Astrocyte (in vitro differentiated cells and primary cell): ENCODE measurements around the gene NDUFAF5. TPM values are rescaled to one million over a fixed set of nuclear protein-coding genes. Genes with fewer than 3 reads are reported as not detected.

Source experiments
- DNase-seq: peaks from one replicate; pipeline ENCODE4 v3.0.0-alpha.2; 2010; ENCODE audit warnings: low read depth
- FAIRE-seq: peaks from 2 replicates; lab custom pipeline; 2011; peaks lifted over from hg19 to GRCh38; lab: Jason Lieb, UNC
- H2AFZ ChIP-seq: 2 replicates; pipeline ENCODE4 v1.6.0; 2012; ENCODE audit warnings: low read depth, low read length, inconsistent platforms
- H3K27ac ChIP-seq: 2 replicates; pipeline ENCODE4 v1.5.1; 2011; ENCODE audit warnings: low read depth, low read length, inconsistent platforms
- H3K27me3 ChIP-seq: 2 replicates; pipeline ENCODE4 v1.6.0; 2011; ENCODE audit warnings: low read length, inconsistent platforms; ENCODE audit not compliant: insufficient read depth
- H3K36me3 ChIP-seq: 2 replicates; pipeline ENCODE4 v1.5.1; 2011; ENCODE audit warnings: low read length, inconsistent platforms; ENCODE audit not compliant: insufficient read depth
- H3K4me1 ChIP-seq: 2 replicates; pipeline ENCODE4 v1.5.1; 2011; ENCODE audit warnings: low read length, inconsistent platforms; ENCODE audit not compliant: insufficient read depth
- H3K4me2 ChIP-seq: 2 replicates; pipeline ENCODE4 v1.6.0; 2012; ENCODE audit warnings: low read length, inconsistent platforms
- H3K4me3 ChIP-seq: 2 replicates; pipeline ENCODE4 v1.5.1; 2011; ENCODE audit warnings: low read depth, mild to moderate bottlenecking, low read length, inconsistent platforms; ENCODE audit not compliant: insufficient read depth
- H3K79me2 ChIP-seq: 2 replicates; pipeline ENCODE4 v1.6.0; 2012; ENCODE audit warnings: mild to moderate bottlenecking, low read length, inconsistent platforms; ENCODE audit not compliant: insufficient read depth
- H3K9ac ChIP-seq: 2 replicates; pipeline ENCODE4 v1.6.0; 2012; ENCODE audit warnings: mild to moderate bottlenecking, low read length, inconsistent platforms
- H3K9me3 ChIP-seq: 2 replicates; pipeline ENCODE4 v1.5.1; 2012; ENCODE audit warnings: low read depth, mild to moderate bottlenecking, low read length, inconsistent platforms; ENCODE audit not compliant: insufficient read depth
- H4K20me1 ChIP-seq: 2 replicates; pipeline ENCODE4 v1.6.0; 2012; ENCODE audit warnings: low read length, inconsistent platforms; ENCODE audit not compliant: insufficient read depth
- H3K27ac Mint-ChIP-seq: one replicate; pipeline ENCODE4 v1.8.0; 2021; ENCODE audit warnings: mild to moderate bottlenecking, mixed read lengths; ENCODE audit not compliant: unreplicated experiment
- H3K27me3 Mint-ChIP-seq: one replicate; pipeline ENCODE4 v1.8.0; 2021; ENCODE audit warnings: low read depth, mixed read lengths; ENCODE audit not compliant: unreplicated experiment
- H3K36me3 Mint-ChIP-seq: one replicate; pipeline ENCODE4 v1.8.0; 2021; ENCODE audit warnings: low read depth, mixed read lengths; ENCODE audit not compliant: unreplicated experiment
- H3K4me1 Mint-ChIP-seq: one replicate; pipeline ENCODE4 v1.8.0; 2021; ENCODE audit warnings: low read depth, mixed read lengths; ENCODE audit not compliant: unreplicated experiment
- H3K4me3 Mint-ChIP-seq: one replicate; pipeline ENCODE4 v1.8.0; 2021; ENCODE audit warnings: mild to moderate bottlenecking, moderate library complexity, mixed read lengths; ENCODE audit not compliant: unreplicated experiment
- H3K9me3 Mint-ChIP-seq: one replicate; pipeline ENCODE4 v1.8.0; 2021; ENCODE audit warnings: mild to moderate bottlenecking, mixed read lengths; ENCODE audit not compliant: unreplicated experiment
- CTCF ChIP-seq: IDR thresholded peaks from 2 replicates; pipeline ENCODE4 v1.5.1; 2011; ENCODE audit warnings: low read depth, mild to moderate bottlenecking, inconsistent platforms, low read length, moderate library complexity; ENCODE audit not compliant: insufficient read depth
- EZH2 ChIP-seq: IDR thresholded peaks from 2 replicates; pipeline ENCODE4 v1.6.1; 2012; ENCODE audit warnings: mild to moderate bottlenecking, low read length, inconsistent platforms; ENCODE audit not compliant: insufficient read depth
- total RNA-seq: library from RNA; stranded (reverse); gene quantifications from 2 replicates; pipeline ENCODE4 v1.2.1, GENCODE V29; 2021

Gene NDUFAF5
- total RNA-seq, 1 donor from 2014 or later, result 31.6 TPM

- no peak overlapping the region for H3K27ac Mint-ChIP-seq
Observed at GRCh38 chr20:13749811-13750210, 35.0 kb upstream of the NDUFAF5 start.

GRCh38 chr20:13753436-13754036 lies 31.3 kb upstream of the NDUFAF5 start:
- no peak for FAIRE-seq

More at GRCh38 chr20:13749811-13750210, 35.0 kb upstream of the NDUFAF5 start:
- Histone ChIP-seq H3K4me3 (no peak overlapping the region), H3K9ac (no peak overlapping the region), H3K27me3 (no peaks in the 10 kb centered on the region), H3K4me2 (no peak overlapping the region), H4K20me1 (peaks cover 8% of the 10 kb centered on the region), H3K9me3 (no peaks in the 10 kb centered on the region), H2AFZ (no peak overlapping the region), H3K79me2 (no peaks in the 10 kb centered on the region), H3K4me1 (no peaks in the 10 kb centered on the region), H3K36me3 (peaks cover 5% of the 10 kb centered on the region), H3K27ac (no peak overlapping the region)
- no peaks in the 10 kb centered on the region for H3K36me3 Mint-ChIP-seq
- no peaks in the 10 kb centered on the region for H3K9me3 Mint-ChIP-seq
- peaks cover 3% of the 10 kb centered on the region for H3K4me1 Mint-ChIP-seq
- TF ChIP-seq EZH2 (no peak), CTCF (no peak)
- H3K4me3 Mint-ChIP-seq, result no peak overlapping the region
- H3K27me3 Mint-ChIP-seq, result no peaks in the 10 kb centered on the region
- DNase-seq, result no peak
- FAIRE-seq, result no peak

More at GRCh38 chr20:13753436-13754036, 31.3 kb upstream of the NDUFAF5 start:
- DNase-seq, result no peak
- Histone ChIP-seq H3K9me3 (no peaks in the 10 kb centered on the region), H3K36me3 (peaks cover 7% of the 10 kb centered on the region), H4K20me1 (peaks cover 8% of the 10 kb centered on the region), H3K9ac (no peak overlapping the region), H3K79me2 (no peaks in the 10 kb centered on the region), H2AFZ (no peak overlapping the region), H3K4me2 (no peak overlapping the region), H3K4me1 (no peaks in the 10 kb centered on the region), H3K4me3 (no peak overlapping the region), H3K27ac (no peak overlapping the region), H3K27me3 (no peaks in the 10 kb centered on the region)
- no peak overlapping the region for H3K4me3 Mint-ChIP-seq
- no peaks in the 10 kb centered on the region for H3K9me3 Mint-ChIP-seq
- peaks cover 2% of the 10 kb centered on the region for H3K4me1 Mint-ChIP-seq
- no peak overlapping the region for H3K27ac Mint-ChIP-seq
- TF ChIP-seq CTCF, result no peak
- TF ChIP-seq EZH2, result no peak
- H3K36me3 Mint-ChIP-seq, result no peaks in the 10 kb centered on the region
- no peaks in the 10 kb centered on the region for H3K27me3 Mint-ChIP-seq
